ENCODE results near the gene SLC5A3.

GRCh38 chr21:34092262-34092921, 19.0 kb downstream of the SLC5A3 start:
- TF ChIP-seq CTCF (IDR thresholded peaks at IDR 0.05; ENCODE audit: low read depth, low read length): no peak
- TF ChIP-seq POLR2A (IDR thresholded peaks at IDR 0.05; ENCODE audit: extremely low read depth, insufficient read length): no peak
- no peak for TF ChIP-seq MYC (IDR thresholded peaks at IDR 0.05; ENCODE audit: low read depth, low read length)
- TF ChIP-seq, protein P1, sequence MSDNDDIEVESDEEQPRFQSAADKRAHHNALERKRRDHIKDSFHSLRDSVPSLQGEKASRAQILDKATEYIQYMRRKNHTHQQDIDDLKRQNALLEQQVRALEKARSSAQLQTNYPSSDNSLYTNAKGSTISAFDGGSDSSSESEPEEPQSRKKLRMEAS (IDR thresholded peaks at IDR 0.05; ENCODE audit: low read depth, low read length): no peak
